ENCODE results near the gene CREBBP. TPM values are rescaled to one million over a fixed set of nuclear protein-coding genes. Genes with fewer than 3 reads are reported as not detected.

Gene CREBBP
- total RNA-seq, 3 donors from 2014 or later: 61.6 to 82.6 (median 69.5) TPM

DNA sequence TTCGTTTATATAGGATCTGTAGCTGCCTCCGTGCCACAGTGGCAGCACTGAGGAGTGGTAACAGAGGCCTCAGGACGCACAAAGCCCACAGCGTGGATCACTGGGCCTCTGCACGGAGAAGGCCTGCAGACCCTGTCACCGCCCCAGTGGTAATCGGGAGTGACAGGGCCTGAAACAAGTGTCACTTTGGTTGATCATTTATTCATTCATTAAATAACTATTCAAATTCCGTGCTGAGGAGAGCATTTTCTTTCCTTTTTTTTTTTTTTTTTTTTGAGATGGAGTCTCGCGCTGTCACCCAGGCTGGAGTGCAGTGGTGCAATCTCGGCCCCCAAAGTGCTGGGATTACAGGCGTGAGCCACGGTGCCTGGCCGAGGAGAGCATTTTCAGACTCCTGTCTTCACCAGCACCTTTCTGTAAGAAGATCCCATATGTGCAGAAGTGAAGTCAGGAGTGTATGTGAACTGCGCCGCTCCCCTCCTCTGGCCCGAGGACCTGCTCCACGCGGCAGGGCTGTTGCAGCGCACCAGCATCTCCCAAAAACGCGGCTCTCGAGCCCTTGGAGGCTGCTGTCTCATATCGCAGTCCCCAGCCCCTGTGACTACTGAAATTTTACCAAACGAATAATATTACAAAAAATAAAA, 118.3 kb downstream of the CREBBP start:
- no peak for TF ChIP-seq POLR2A (IDR thresholded peaks at IDR 0.05)
- no peak for TF ChIP-seq POLR2AphosphoS5 (IDR thresholded peaks at IDR 0.05)
- TF ChIP-seq CTCF (IDR thresholded peaks at IDR 0.05): no peak
- H3K4me3 ChIP-seq: no peak overlapping the region
- no peaks in the 10 kb centered on the region for H3K27me3 ChIP-seq
- peaks cover 5% of the 10 kb centered on the region for H3K36me3 ChIP-seq
- H3K9me3 ChIP-seq: no peaks in the 10 kb centered on the region
- intact Hi-C loops (cut with DNase I; ENCODE audit: low total_unique reads): no loop called here
- H3K27ac ChIP-seq: no peak overlapping the region
- no peak for DNase-seq (ENCODE audit: low spot score in 2 of 2)
- H3K4me1 ChIP-seq: no peaks in the 10 kb centered on the region

GRCh38 chr16:3761375-3762106, 119.0 kb downstream of the CREBBP start:
- intact Hi-C loops (cut with DNase I; ENCODE audit: low total_unique reads): no loop called here
- Histone ChIP-seq H3K27me3 (no peaks in the 10 kb centered on the region), H3K9me3 (no peaks in the 10 kb centered on the region), H3K4me1 (no peaks in the 10 kb centered on the region), H3K4me3 (no peak overlapping the region), H3K27ac (no peak overlapping the region), H3K36me3 (peaks cover 11% of the 10 kb centered on the region)
- TF ChIP-seq POLR2AphosphoS5 (IDR thresholded peaks at IDR 0.05): no peak
- TF ChIP-seq POLR2A (IDR thresholded peaks at IDR 0.05): no peak
- TF ChIP-seq CTCF (IDR thresholded peaks at IDR 0.05): no peak
- no peak for DNase-seq (ENCODE audit: low spot score in 2 of 2)

DNA sequence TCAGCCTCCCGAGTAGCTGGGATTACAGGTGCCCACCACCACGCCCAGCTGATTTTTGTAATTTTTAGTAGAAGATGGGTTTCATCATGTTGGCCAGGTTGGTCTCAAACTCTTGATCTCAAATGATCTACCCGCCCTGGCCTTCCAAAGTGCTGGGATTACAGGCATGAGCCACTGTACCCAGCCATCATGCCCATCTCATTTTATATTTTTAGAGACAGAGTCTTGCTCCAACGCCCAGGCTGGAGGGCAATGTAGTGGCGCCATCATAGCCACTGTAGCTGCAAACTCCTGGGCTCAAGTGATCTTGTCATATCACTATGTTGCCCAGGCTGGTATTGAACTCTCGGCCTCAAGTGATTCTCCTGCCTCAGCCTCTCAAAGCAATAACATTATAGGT, 120.0 kb downstream of the CREBBP start:
- no peak overlapping the region for H3K4me3 ChIP-seq
- no peak for DNase-seq (ENCODE audit: low spot score in 2 of 2)
- H3K4me1 ChIP-seq: no peaks in the 10 kb centered on the region
- intact Hi-C loops (cut with DNase I; ENCODE audit: low total_unique reads): no loop called here
- H3K9me3 ChIP-seq: no peaks in the 10 kb centered on the region
- no peaks in the 10 kb centered on the region for H3K27me3 ChIP-seq
- H3K27ac ChIP-seq: no peak overlapping the region
- TF ChIP-seq POLR2A (IDR thresholded peaks at IDR 0.05) (no peak), CTCF (IDR thresholded peaks at IDR 0.05) (no peak)
- H3K36me3 ChIP-seq: peaks cover 13% of the 10 kb centered on the region

- intact Hi-C loops (cut with DNase I; ENCODE audit: low total_unique reads): no loop called here
- no peaks in the 10 kb centered on the region for H3K27me3 ChIP-seq
- H3K27ac ChIP-seq: no peak overlapping the region
- no peak for DNase-seq (ENCODE audit: low spot score in 2 of 2)
- H3K4me1 ChIP-seq: no peaks in the 10 kb centered on the region
- H3K4me3 ChIP-seq: no peak overlapping the region
- TF ChIP-seq CTCF (IDR thresholded peaks at IDR 0.05) (no peak), POLR2AphosphoS5 (IDR thresholded peaks at IDR 0.05) (no peak), POLR2A (IDR thresholded peaks at IDR 0.05) (no peak)
- H3K9me3 ChIP-seq: no peaks in the 10 kb centered on the region
- peaks cover 13% of the 10 kb centered on the region for H3K36me3 ChIP-seq
Observed at GRCh38 chr16:3759736-3760135, 120.8 kb downstream of the CREBBP start.

- TF ChIP-seq POLR2AphosphoS5 (IDR thresholded peaks at IDR 0.05) (no peak), POLR2A (IDR thresholded peaks at IDR 0.05) (no peak)
Observed at GRCh38 chr16:3756113-3756512, 124.4 kb downstream of the CREBBP start.

More at GRCh38 chr16:3756113-3756512, 124.4 kb downstream of the CREBBP start:
- no peak overlapping the region for H3K4me3 ChIP-seq
- H3K27ac ChIP-seq: no peak overlapping the region
- intact Hi-C loops (cut with DNase I; ENCODE audit: low total_unique reads): no loop called here
- no peak for DNase-seq (ENCODE audit: low spot score in 2 of 2)
- H3K4me1 ChIP-seq: no peaks in the 10 kb centered on the region
- H3K36me3 ChIP-seq: peaks cover 13% of the 10 kb centered on the region
- no peaks in the 10 kb centered on the region for H3K27me3 ChIP-seq
- H3K9me3 ChIP-seq: no peaks in the 10 kb centered on the region
